Measurements from ENCODE around the gene TCAF1. TPM values are rescaled to one million over a fixed set of nuclear protein-coding genes. Genes with fewer than 3 reads are reported as not detected.
"Not testable (repeated sequence)": the region's sequence is repeated elsewhere in the genome, so short reads cannot be mapped to it uniquely, and the experiment has no call there.

Gene TCAF1
- total RNA-seq, 1 donor from 2014 or later: 43.3 TPM

- intact Hi-C loops (cut with DNase I): no loop called here
- Histone ChIP-seq H3K27ac (no peak overlapping the region), H3K27me3 (ENCODE audit: low read depth) (no peaks in the 10 kb centered on the region), H3K9me3 (peaks cover 17% of the 10 kb centered on the region), H3K4me3 (no peak overlapping the region), H3K4me1 (no peaks in the 10 kb centered on the region), H3K36me3 (no peaks in the 10 kb centered on the region)
- DNase-seq (no peak), ATAC-seq (no peak)
- TF ChIP-seq CTCF (IDR thresholded peaks at IDR 0.05): no peak
Observed at GRCh38 chr7:143848192-143848591, 53.8 kb downstream of the TCAF1 start.

GRCh38 chr7:143846692-143847091, 55.3 kb downstream of the TCAF1 start:
- no peaks in the 10 kb centered on the region for H3K4me1 ChIP-seq
- intact Hi-C loops (cut with DNase I): no loop called here
- no peak overlapping the region for H3K27ac ChIP-seq
- no peak overlapping the region for H3K4me3 ChIP-seq
- ATAC-seq (no peak), DNase-seq (no peak)
- no peak for TF ChIP-seq CTCF (IDR thresholded peaks at IDR 0.05)
- H3K9me3 ChIP-seq: peaks cover 17% of the 10 kb centered on the region
- no peaks in the 10 kb centered on the region for H3K27me3 ChIP-seq (ENCODE audit: low read depth)
- H3K36me3 ChIP-seq: no peaks in the 10 kb centered on the region

GRCh38 chr7:143841696-143842095, 60.3 kb downstream of the TCAF1 start:
- ATAC-seq; intact Hi-C loops (cut with DNase I); H3K27ac ChIP-seq; DNase-seq; H3K9me3 ChIP-seq; H3K4me1 ChIP-seq; H3K27me3 ChIP-seq (ENCODE audit: low read depth); H3K36me3 ChIP-seq; H3K4me3 ChIP-seq: not testable (repeated sequence)

- intact Hi-C loops (cut with DNase I); H3K36me3 ChIP-seq; H3K27me3 ChIP-seq (ENCODE audit: low read depth); H3K4me1 ChIP-seq; H3K27ac ChIP-seq; ATAC-seq; H3K4me3 ChIP-seq; DNase-seq; H3K9me3 ChIP-seq: not testable (repeated sequence)
Observed at GRCh38 chr7:143840062-143840461, 61.9 kb downstream of the TCAF1 start.

GRCh38 chr7:143837223-143837622, 64.8 kb downstream of the TCAF1 start:
- H3K36me3 ChIP-seq; intact Hi-C loops (cut with DNase I); H3K4me1 ChIP-seq; H3K27ac ChIP-seq; H3K27me3 ChIP-seq (ENCODE audit: low read depth); H3K9me3 ChIP-seq: not testable (repeated sequence)
- peak overlapping the region; percentile 44 for H3K4me3 ChIP-seq
- peak; percentile 94 to 95 for ATAC-seq
- peak; percentile 96 for DNase-seq
- TF ChIP-seq CTCF (IDR thresholded peaks at IDR 0.05): peak; percentile 60

GRCh38 chr7:143836622-143837021, 65.4 kb downstream of the TCAF1 start:
- H3K27me3 ChIP-seq (ENCODE audit: low read depth); intact Hi-C loops (cut with DNase I); H3K36me3 ChIP-seq; H3K4me1 ChIP-seq; H3K9me3 ChIP-seq; H3K27ac ChIP-seq: not testable (repeated sequence)
- DNase-seq (peak; percentile 98), ATAC-seq (peak; percentile 97 to 98)
- peak overlapping the region; percentile 47 for H3K4me3 ChIP-seq

- H3K4me3 ChIP-seq: peak overlapping the region; percentile 47
- not testable (repeated sequence) for H3K27ac ChIP-seq, DNase-seq
Observed at GRCh38 chr7:143836088-143836487, 65.9 kb downstream of the TCAF1 start.

GRCh38 chr7:143826578-143826977, 75.4 kb downstream of the TCAF1 start:
- DNase-seq; H3K4me1 ChIP-seq; H3K27me3 ChIP-seq (ENCODE audit: low read depth); H3K9me3 ChIP-seq; H3K4me3 ChIP-seq; H3K27ac ChIP-seq; ATAC-seq; H3K36me3 ChIP-seq; intact Hi-C loops (cut with DNase I): not testable (repeated sequence)

More at GRCh38 chr7:143836088-143836487, 65.9 kb downstream of the TCAF1 start:
- ATAC-seq: peak; percentile 29 to 39
- H3K36me3 ChIP-seq; intact Hi-C loops (cut with DNase I); H3K27me3 ChIP-seq (ENCODE audit: low read depth); H3K9me3 ChIP-seq; H3K4me1 ChIP-seq: not testable (repeated sequence)

- intact Hi-C loops (cut with DNase I); H3K4me3 ChIP-seq; H3K9me3 ChIP-seq; H3K36me3 ChIP-seq; H3K27me3 ChIP-seq (ENCODE audit: low read depth); H3K4me1 ChIP-seq; DNase-seq; H3K27ac ChIP-seq: not testable (repeated sequence)
- ATAC-seq: peak; percentile 62 to 76
Observed at GRCh38 chr7:143824295-143825135, 77.5 kb downstream of the TCAF1 start.

- H3K27ac ChIP-seq; H3K4me1 ChIP-seq; DNase-seq; H3K36me3 ChIP-seq; intact Hi-C loops (cut with DNase I); H3K4me3 ChIP-seq; H3K9me3 ChIP-seq; H3K27me3 ChIP-seq (ENCODE audit: low read depth): not testable (repeated sequence)
- peak; percentile 12 to 55 for ATAC-seq
Observed at GRCh38 chr7:143823634-143824294, 78.2 kb downstream of the TCAF1 start.
